Neural cell (in vitro differentiated cells): ENCODE data around the gene PANK4. TPM values are rescaled to one million over a fixed set of nuclear protein-coding genes. Genes with fewer than 3 reads are reported as not detected.

ENCODE experiments used
- H2AFZ ChIP-seq: fragments of 200-600, 300-800 bp; sonication (generic), shearing (Covaris generic); 2 replicates; pipeline ENCODE4 v1.6.0; 2014; ENCODE audit warnings: low read depth, mild to moderate bottlenecking, antibody characterized with exemption, low read length, moderate library complexity
- H3F3A ChIP-seq: fragments of 200-600 bp; shearing (Covaris generic); 2 replicates; pipeline ENCODE4 v1.6.1; 2016; ENCODE audit warnings: mild to moderate bottlenecking, moderate library complexity, mixed read lengths, antibody characterized with exemption, low read length; ENCODE audit not compliant: insufficient read depth, poor library complexity, severe bottlenecking
- H3K27ac ChIP-seq: fragments of 200-600, 300-800 bp; sonication (generic), shearing (Covaris generic); 2 replicates; pipeline ENCODE4 v1.5.1; 2014; ENCODE audit warnings: mild to moderate bottlenecking, low read length, moderate library complexity
- H3K27me3 ChIP-seq: fragments of 300-800, 200-600 bp; sonication (generic), shearing (Covaris generic); 2 replicates; pipeline ENCODE4 v1.6.0; 2014; ENCODE audit warnings: mild to moderate bottlenecking, low read depth, low read length, moderate library complexity; ENCODE audit not compliant: insufficient read depth
- H3K36me3 ChIP-seq: fragments of 300-800, 200-600 bp; sonication (generic), shearing (Covaris generic); 2 replicates; pipeline ENCODE4 v1.5.1; 2014; ENCODE audit warnings: mild to moderate bottlenecking, antibody characterized with exemption, low read length, moderate library complexity; ENCODE audit not compliant: insufficient read depth
- H3K4me2 ChIP-seq: fragments of 300-800, 200-600 bp; sonication (generic), shearing (Covaris generic); 2 replicates; pipeline ENCODE4 v1.6.0; 2014; ENCODE audit warnings: mild to moderate bottlenecking, low read length
- H3K4me3 ChIP-seq: fragments of 300-800, 200-600 bp; sonication (generic), shearing (Covaris generic); 2 replicates; pipeline ENCODE4 v1.5.1; 2014; ENCODE audit warnings: mild to moderate bottlenecking, low read length, moderate library complexity
- H3K79me2 ChIP-seq: fragments of 200-600 bp; shearing (Covaris generic); replicated peaks from 2 replicates; pipeline ENCODE4 v1.6.0; 2014; ENCODE audit warnings: mild to moderate bottlenecking, low read length, moderate library complexity; ENCODE audit not compliant: insufficient read depth
- H3K9ac ChIP-seq: fragments of 300-800, 200-600 bp; sonication (generic), shearing (Covaris generic); 2 replicates; pipeline ENCODE4 v1.6.1; 2016; ENCODE audit warnings: mild to moderate bottlenecking, low read length, mixed read lengths
- H3K9me2 ChIP-seq: fragments of 200-600 bp; shearing (Covaris generic); 2 replicates; pipeline ENCODE4 v1.6.1; 2016; ENCODE audit warnings: mild to moderate bottlenecking, low read length, mixed read lengths; ENCODE audit not compliant: insufficient read depth
- H3K9me3 ChIP-seq: fragments of 200-600, 300-800 bp; sonication (generic), shearing (Covaris generic); 2 replicates; pipeline ENCODE4 v1.6.1; 2016; ENCODE audit warnings: mild to moderate bottlenecking, mixed run types, low read length, moderate library complexity, mixed read lengths
- H4K20me1 ChIP-seq: fragments of 200-600 bp; shearing (Covaris generic); 2 replicates; pipeline ENCODE4 v1.6.1; 2016; ENCODE audit warnings: mild to moderate bottlenecking, mixed run types; ENCODE audit not compliant: insufficient read depth
- CTCF ChIP-seq: fragments of 450-650 bp; IDR thresholded peaks from 2 replicates; pipeline ENCODE4 v1.5.1; 2014; ENCODE audit warnings: antibody characterized with exemption, mild to moderate bottlenecking, moderate library complexity; ENCODE audit not compliant: poor library complexity, severe bottlenecking
- EP300 ChIP-seq: fragments of 450-650 bp; conservative IDR thresholded peaks from 2 replicates; pipeline ENCODE4 v1.6.1; 2014; ENCODE audit warnings: antibody characterized with exemption, mild to moderate bottlenecking, moderate library complexity; ENCODE audit not compliant: poor library complexity, severe bottlenecking
- EZH2 ChIP-seq: fragments of 200-600, 300-800 bp; shearing (Covaris generic), sonication (generic); IDR thresholded peaks from 2 replicates; pipeline ENCODE4 v1.6.1; 2014; ENCODE audit warnings: antibody characterized with exemption, low read length, borderline replicate concordance, mild to moderate bottlenecking; ENCODE audit not compliant: insufficient read depth, poor library complexity, severe bottlenecking
- MXI1 ChIP-seq: fragments of 450-650 bp; conservative IDR thresholded peaks from 2 replicates; pipeline ENCODE4 v1.6.1; 2014; ENCODE audit warnings: antibody characterized with exemption, mild to moderate bottlenecking; ENCODE audit not compliant: poor library complexity, severe bottlenecking
- POLR2AphosphoS5 ChIP-seq: IDR thresholded peaks from 2 replicates; pipeline ENCODE4 v1.6.1; 2012
- REST ChIP-seq: IDR thresholded peaks from 2 replicates; pipeline ENCODE4 v1.6.1; 2012; ENCODE audit warnings: borderline replicate concordance
- SMC3 ChIP-seq: fragments of 450-650 bp; conservative IDR thresholded peaks from 2 replicates; pipeline ENCODE4 v1.6.1; 2014; ENCODE audit warnings: antibody characterized with exemption, mild to moderate bottlenecking, moderate library complexity; ENCODE audit not compliant: poor library complexity
- TAF1 ChIP-seq: IDR thresholded peaks from 2 replicates; pipeline ENCODE4 v1.6.1; 2012; ENCODE audit warnings: low read depth
- polyA plus RNA-seq: library from polyadenylated mRNA; depleted of rRNA; stranded (reverse); fragments of >200 nt; gene quantifications from 2 replicates; pipeline ENCODE4 v1.2.3, GENCODE V29; 2014

The PANK4 gene
- polyA plus RNA-seq, 1 donor from 2014 or later: 37.9 TPM

GRCh38 chr1:2514863-2515762 is 11.3 kb downstream of the PANK4 start:
- H3K9ac ChIP-seq: no peak overlapping the region
- H3K9me2 ChIP-seq: no peaks in the 10 kb centered on the region
- H2AFZ ChIP-seq: no peak overlapping the region
- no peaks in the 10 kb centered on the region for H3K79me2 ChIP-seq
- no peaks in the 10 kb centered on the region for H3K9me3 ChIP-seq
- no peak for TF ChIP-seq REST
- H4K20me1 ChIP-seq: no peaks in the 10 kb centered on the region
- H3K36me3 ChIP-seq: no peaks in the 10 kb centered on the region
- no peaks in the 10 kb centered on the region for H3F3A ChIP-seq
- no peak overlapping the region for H3K4me3 ChIP-seq
- no peak overlapping the region for H3K27ac ChIP-seq
- H3K27me3 ChIP-seq: no peaks in the 10 kb centered on the region
- H3K4me2 ChIP-seq: no peak overlapping the region

- H3K27ac ChIP-seq: no peak overlapping the region
- no peaks in the 10 kb centered on the region for H4K20me1 ChIP-seq
- H3F3A ChIP-seq: no peaks in the 10 kb centered on the region
- H3K79me2 ChIP-seq: no peaks in the 10 kb centered on the region
- no peaks in the 10 kb centered on the region for H3K36me3 ChIP-seq
- H3K9ac ChIP-seq: no peak overlapping the region
- no peaks in the 10 kb centered on the region for H3K27me3 ChIP-seq
- H3K4me2 ChIP-seq: no peak overlapping the region
- no peak overlapping the region for H2AFZ ChIP-seq
- TF ChIP-seq POLR2AphosphoS5: no peak
- TF ChIP-seq EZH2: no peak
- TF ChIP-seq SMC3: no peak
- no peak for TF ChIP-seq MXI1
- TF ChIP-seq TAF1: no peak
- TF ChIP-seq EP300: no peak
- H3K9me2 ChIP-seq: no peaks in the 10 kb centered on the region
- H3K9me3 ChIP-seq: no peaks in the 10 kb centered on the region
- H3K4me3 ChIP-seq: no peak overlapping the region
These were observed 12.3 kb downstream of the PANK4 start for GRCh38 chr1:2513939-2514652.

- no peaks in the 10 kb centered on the region for H3K79me2 ChIP-seq
- no peaks in the 10 kb centered on the region for H3K36me3 ChIP-seq
- H3F3A ChIP-seq: no peaks in the 10 kb centered on the region
- H3K4me2 ChIP-seq: no peak overlapping the region
- H3K4me3 ChIP-seq: no peak overlapping the region
- no peaks in the 10 kb centered on the region for H3K9me2 ChIP-seq
- TF ChIP-seq MXI1: no peak
- TF ChIP-seq CTCF: no peak
- no peak for TF ChIP-seq SMC3
- TF ChIP-seq POLR2AphosphoS5: no peak
- TF ChIP-seq REST: no peak
- H2AFZ ChIP-seq: no peak overlapping the region
- H3K27ac ChIP-seq: no peak overlapping the region
- no peaks in the 10 kb centered on the region for H3K9me3 ChIP-seq
- H3K27me3 ChIP-seq: no peaks in the 10 kb centered on the region
- no peaks in the 10 kb centered on the region for H4K20me1 ChIP-seq
- no peak overlapping the region for H3K9ac ChIP-seq
These were observed 13.5 kb downstream of the PANK4 start for GRCh38 chr1:2512862-2513421.
